ENCODE measurements around the gene SLC7A6OS.

DNA sequence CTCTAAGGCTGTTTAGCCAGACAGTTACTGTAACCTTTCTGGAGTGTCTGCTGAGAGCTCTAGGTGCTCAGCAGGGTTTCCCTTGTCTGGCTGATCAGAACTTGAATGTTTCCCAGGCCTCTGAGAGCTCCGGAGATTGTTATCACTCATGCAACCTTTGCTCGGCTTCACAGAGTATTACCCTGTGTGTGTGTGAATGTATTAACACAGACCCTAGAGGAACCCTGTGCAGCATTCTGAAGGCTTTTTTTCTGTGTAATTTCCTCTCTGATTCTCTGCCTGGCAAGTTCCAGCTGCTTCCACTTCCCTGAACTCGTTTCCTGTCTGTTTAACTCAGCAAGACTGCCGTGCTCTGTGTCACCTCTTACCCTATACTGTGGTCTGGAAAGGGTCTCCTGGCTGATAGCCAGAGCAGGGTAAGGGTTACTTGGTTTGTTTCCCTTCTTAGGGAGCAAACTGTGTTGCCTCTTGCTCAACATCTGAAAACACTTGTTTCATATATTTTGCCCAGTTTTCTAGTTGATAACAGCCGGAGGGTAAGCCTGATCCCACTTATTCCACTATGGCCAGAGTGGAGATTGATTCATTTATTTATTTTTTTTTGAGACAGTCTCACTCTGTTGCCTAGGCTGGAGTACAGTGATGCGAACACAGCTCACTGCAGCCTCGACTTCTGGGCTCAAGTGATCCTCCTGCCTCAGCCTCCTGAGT, 21.8 kb upstream of the SLC7A6OS start:
- TF ChIP-seq ZNF138 (tag by site-specific recombination; IDR thresholded peaks at IDR 0.05; ENCODE audit: borderline replicate concordance) (no peak), ZNF302 (tag by site-specific recombination; IDR thresholded peaks at IDR 0.05; ENCODE audit: low read depth) (no peak), OVOL3 (tag by site-specific recombination; IDR thresholded peaks at IDR 0.05) (no peak), SP2 (tag by site-specific recombination; IDR thresholded peaks at IDR 0.05) (no peak), ZNF549 (tag by site-specific recombination; IDR thresholded peaks at IDR 0.05) (no peak), MEIS1 (CRISPR knock-in tag; IDR thresholded peaks at IDR 0.05; ENCODE audit: borderline replicate concordance) (no peak), ZNF701 (tag by site-specific recombination; IDR thresholded peaks at IDR 0.05) (no peak), ZBTB48 (tag by site-specific recombination; IDR thresholded peaks at IDR 0.05) (no peak), YY1 (tag by site-specific recombination; IDR thresholded peaks at IDR 0.05) (no peak), ZBTB1 (tag by site-specific recombination; IDR thresholded peaks at IDR 0.05) (no peak)
- TF ChIP-seq, protein P1, sequence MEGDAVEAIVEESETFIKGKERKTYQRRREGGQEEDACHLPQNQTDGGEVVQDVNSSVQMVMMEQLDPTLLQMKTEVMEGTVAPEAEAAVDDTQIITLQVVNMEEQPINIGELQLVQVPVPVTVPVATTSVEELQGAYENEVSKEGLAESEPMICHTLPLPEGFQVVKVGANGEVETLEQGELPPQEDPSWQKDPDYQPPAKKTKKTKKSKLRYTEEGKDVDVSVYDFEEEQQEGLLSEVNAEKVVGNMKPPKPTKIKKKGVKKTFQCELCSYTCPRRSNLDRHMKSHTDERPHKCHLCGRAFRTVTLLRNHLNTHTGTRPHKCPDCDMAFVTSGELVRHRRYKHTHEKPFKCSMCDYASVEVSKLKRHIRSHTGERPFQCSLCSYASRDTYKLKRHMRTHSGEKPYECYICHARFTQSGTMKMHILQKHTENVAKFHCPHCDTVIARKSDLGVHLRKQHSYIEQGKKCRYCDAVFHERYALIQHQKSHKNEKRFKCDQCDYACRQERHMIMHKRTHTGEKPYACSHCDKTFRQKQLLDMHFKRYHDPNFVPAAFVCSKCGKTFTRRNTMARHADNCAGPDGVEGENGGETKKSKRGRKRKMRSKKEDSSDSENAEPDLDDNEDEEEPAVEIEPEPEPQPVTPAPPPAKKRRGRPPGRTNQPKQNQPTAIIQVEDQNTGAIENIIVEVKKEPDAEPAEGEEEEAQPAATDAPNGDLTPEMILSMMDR (tag by site-specific recombination; IDR thresholded peaks at IDR 0.05) = no peak
- TF ChIP-seq, protein P2, sequence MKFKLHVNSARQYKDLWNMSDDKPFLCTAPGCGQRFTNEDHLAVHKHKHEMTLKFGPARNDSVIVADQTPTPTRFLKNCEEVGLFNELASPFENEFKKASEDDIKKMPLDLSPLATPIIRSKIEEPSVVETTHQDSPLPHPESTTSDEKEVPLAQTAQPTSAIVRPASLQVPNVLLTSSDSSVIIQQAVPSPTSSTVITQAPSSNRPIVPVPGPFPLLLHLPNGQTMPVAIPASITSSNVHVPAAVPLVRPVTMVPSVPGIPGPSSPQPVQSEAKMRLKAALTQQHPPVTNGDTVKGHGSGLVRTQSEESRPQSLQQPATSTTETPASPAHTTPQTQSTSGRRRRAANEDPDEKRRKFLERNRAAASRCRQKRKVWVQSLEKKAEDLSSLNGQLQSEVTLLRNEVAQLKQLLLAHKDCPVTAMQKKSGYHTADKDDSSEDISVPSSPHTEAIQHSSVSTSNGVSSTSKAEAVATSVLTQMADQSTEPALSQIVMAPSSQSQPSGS (tag by site-specific recombination; IDR thresholded peaks at IDR 0.05; ENCODE audit: low read depth) = no peak
- TF ChIP-seq, protein P3, sequence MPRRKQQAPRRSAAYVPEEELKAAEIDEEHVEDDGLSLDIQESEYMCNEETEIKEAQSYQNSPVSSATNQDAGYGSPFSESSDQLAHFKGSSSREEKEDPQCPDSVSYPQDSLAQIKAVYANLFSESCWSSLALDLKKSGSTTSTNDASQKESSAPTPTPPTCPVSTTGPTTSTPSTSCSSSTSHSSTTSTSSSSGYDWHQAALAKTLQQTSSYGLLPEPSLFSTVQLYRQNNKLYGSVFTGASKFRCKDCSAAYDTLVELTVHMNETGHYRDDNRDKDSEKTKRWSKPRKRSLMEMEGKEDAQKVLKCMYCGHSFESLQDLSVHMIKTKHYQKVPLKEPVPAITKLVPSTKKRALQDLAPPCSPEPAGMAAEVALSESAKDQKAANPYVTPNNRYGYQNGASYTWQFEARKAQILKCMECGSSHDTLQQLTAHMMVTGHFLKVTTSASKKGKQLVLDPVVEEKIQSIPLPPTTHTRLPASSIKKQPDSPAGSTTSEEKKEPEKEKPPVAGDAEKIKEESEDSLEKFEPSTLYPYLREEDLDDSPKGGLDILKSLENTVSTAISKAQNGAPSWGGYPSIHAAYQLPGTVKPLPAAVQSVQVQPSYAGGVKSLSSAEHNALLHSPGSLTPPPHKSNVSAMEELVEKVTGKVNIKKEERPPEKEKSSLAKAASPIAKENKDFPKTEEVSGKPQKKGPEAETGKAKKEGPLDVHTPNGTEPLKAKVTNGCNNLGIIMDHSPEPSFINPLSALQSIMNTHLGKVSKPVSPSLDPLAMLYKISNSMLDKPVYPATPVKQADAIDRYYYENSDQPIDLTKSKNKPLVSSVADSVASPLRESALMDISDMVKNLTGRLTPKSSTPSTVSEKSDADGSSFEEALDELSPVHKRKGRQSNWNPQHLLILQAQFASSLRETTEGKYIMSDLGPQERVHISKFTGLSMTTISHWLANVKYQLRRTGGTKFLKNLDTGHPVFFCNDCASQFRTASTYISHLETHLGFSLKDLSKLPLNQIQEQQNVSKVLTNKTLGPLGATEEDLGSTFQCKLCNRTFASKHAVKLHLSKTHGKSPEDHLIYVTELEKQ (tag by site-specific recombination; IDR thresholded peaks at IDR 0.05; ENCODE audit: borderline replicate concordance) = no peak
- TF ChIP-seq, protein P4, sequence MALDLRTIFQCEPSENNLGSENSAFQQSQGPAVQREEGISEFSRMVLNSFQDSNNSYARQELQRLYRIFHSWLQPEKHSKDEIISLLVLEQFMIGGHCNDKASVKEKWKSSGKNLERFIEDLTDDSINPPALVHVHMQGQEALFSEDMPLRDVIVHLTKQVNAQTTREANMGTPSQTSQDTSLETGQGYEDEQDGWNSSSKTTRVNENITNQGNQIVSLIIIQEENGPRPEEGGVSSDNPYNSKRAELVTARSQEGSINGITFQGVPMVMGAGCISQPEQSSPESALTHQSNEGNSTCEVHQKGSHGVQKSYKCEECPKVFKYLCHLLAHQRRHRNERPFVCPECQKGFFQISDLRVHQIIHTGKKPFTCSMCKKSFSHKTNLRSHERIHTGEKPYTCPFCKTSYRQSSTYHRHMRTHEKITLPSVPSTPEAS (tag by site-specific recombination; IDR thresholded peaks at IDR 0.05) = no peak

Measured in HEK293 (cell line).